Hepatocyte (in vitro differentiated cells): ENCODE measurements around the gene KATNB1.

Experiments used
- EZH2phosphoT487 ChIP-seq: fragments of 200-600 bp; sonication (generic); IDR thresholded peaks from one replicate; pipeline ENCODE4 v1.6.1; 2018; ENCODE audit warnings: antibody characterized with exemption, mild to moderate bottlenecking, low read depth, moderate library complexity; ENCODE audit not compliant: unreplicated experiment, severe bottlenecking
- TF ChIP-seq, protein P1 (sequence below): fragments of 200-600 bp; sonication (generic); IDR thresholded peaks from 2 replicates; pipeline ENCODE4 v1.5.1; 2016; ENCODE audit warnings: antibody characterized with exemption, mild to moderate bottlenecking; ENCODE audit not compliant: poor library complexity

DNA sequence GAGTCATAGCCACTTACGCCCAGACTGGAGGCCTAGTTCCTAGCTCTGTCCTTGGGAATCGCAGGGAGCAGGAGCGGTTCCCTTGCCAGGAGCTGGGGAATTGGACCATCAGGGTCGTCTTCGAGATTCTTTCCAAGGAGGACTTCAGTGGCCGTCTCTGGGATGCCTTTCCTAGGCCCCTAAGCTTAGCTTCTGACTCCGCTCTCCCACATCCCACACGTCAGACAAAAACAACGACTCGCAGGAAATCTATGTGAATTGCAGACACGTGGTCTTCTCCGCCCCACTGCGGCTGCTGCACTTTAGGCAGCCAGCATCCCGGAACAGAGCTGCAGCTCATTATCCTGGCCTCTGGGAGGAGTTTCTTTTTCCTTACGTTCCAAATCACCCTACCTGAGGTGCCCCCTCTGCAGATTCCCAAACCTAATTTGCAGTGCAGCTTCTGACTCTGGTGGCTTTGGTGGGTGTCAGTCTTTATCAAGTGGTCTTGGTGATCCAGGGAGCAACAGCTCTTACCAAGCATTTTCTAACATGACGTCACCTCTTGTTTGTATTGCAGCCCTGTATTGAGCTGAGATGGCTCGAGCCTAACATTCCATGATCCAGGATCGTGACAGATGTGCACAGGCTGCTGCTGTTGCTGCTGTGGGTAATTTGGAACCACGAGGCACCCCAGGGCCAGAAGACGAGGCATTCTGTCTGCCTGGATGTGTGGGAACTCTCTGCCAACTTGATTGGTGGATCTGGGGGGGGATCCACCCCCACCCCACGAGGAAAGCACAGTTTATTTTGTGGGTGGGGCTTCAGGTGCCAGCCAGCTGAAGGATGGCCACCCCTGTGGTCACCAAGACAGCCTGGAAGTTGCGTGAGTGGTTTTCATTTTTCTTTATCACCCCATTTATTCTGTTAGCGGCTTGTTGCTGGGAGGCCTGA is 1.1 kb downstream of the KATNB1 start:
- no peak for TF ChIP-seq EZH2phosphoT487
- TF ChIP-seq, protein P1, sequence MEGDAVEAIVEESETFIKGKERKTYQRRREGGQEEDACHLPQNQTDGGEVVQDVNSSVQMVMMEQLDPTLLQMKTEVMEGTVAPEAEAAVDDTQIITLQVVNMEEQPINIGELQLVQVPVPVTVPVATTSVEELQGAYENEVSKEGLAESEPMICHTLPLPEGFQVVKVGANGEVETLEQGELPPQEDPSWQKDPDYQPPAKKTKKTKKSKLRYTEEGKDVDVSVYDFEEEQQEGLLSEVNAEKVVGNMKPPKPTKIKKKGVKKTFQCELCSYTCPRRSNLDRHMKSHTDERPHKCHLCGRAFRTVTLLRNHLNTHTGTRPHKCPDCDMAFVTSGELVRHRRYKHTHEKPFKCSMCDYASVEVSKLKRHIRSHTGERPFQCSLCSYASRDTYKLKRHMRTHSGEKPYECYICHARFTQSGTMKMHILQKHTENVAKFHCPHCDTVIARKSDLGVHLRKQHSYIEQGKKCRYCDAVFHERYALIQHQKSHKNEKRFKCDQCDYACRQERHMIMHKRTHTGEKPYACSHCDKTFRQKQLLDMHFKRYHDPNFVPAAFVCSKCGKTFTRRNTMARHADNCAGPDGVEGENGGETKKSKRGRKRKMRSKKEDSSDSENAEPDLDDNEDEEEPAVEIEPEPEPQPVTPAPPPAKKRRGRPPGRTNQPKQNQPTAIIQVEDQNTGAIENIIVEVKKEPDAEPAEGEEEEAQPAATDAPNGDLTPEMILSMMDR: peak; percentile 25
